Measurements from ENCODE around the gene DMPK.
"Not testable (repeated sequence)": the region's sequence is repeated elsewhere in the genome, so short reads cannot be mapped to it uniquely, and the experiment has no call there.

DMPK gene

GRCh38 chr19:45754323-45754722 lies 28.0 kb downstream of the DMPK start:
- no peaks in the 10 kb centered on the region for H3K4me1 Mint-ChIP-seq
- no peak for ATAC-seq
- peaks cover 22% of the 10 kb centered on the region for H3K27me3 Mint-ChIP-seq
- no peak overlapping the region for H3K27ac Mint-ChIP-seq
- no peak overlapping the region for H3K4me3 Mint-ChIP-seq
- no peaks in the 10 kb centered on the region for H3K36me3 Mint-ChIP-seq
- no peaks in the 10 kb centered on the region for H3K9me3 Mint-ChIP-seq

GRCh38 chr19:45753548-45753947 lies 28.7 kb downstream of the DMPK start:
- Mint-ChIP-seq H3K4me1 (no peaks in the 10 kb centered on the region), H3K4me3 (no peak overlapping the region), H3K27ac (no peak overlapping the region), H3K27me3 (peaks cover 15% of the 10 kb centered on the region), H3K36me3 (no peaks in the 10 kb centered on the region), H3K9me3 (no peaks in the 10 kb centered on the region)
- ATAC-seq = no peak

- no peaks in the 10 kb centered on the region for H3K9me3 Mint-ChIP-seq
- H3K4me3 Mint-ChIP-seq = no peak overlapping the region
- H3K27me3 Mint-ChIP-seq = peaks cover 11% of the 10 kb centered on the region
- ATAC-seq = no peak
- H3K27ac Mint-ChIP-seq = no peak overlapping the region
- H3K36me3 Mint-ChIP-seq = no peaks in the 10 kb centered on the region
- H3K4me1 Mint-ChIP-seq = no peaks in the 10 kb centered on the region
Measured at GRCh38 chr19:45752639-45753038, 29.7 kb downstream of the DMPK start.

- H3K27me3 Mint-ChIP-seq = peaks cover 12% of the 10 kb centered on the region
- H3K27ac Mint-ChIP-seq, H3K36me3 Mint-ChIP-seq, ATAC-seq, H3K4me1 Mint-ChIP-seq, H3K9me3 Mint-ChIP-seq, H3K4me3 Mint-ChIP-seq: not testable (repeated sequence)
Measured at GRCh38 chr19:45751483-45751882, 30.8 kb downstream of the DMPK start.

- no peak for ATAC-seq
- Mint-ChIP-seq H3K4me1 (no peaks in the 10 kb centered on the region), H3K36me3 (no peaks in the 10 kb centered on the region), H3K27me3 (peaks cover 13% of the 10 kb centered on the region), H3K27ac (no peak overlapping the region), H3K4me3 (no peak overlapping the region), H3K9me3 (no peaks in the 10 kb centered on the region)
Measured at GRCh38 chr19:45747513-45747912, 34.8 kb downstream of the DMPK start.

- no peak for ATAC-seq
- Mint-ChIP-seq H3K36me3 (no peaks in the 10 kb centered on the region), H3K4me3 (no peak overlapping the region), H3K9me3 (no peaks in the 10 kb centered on the region), H3K27ac (no peak overlapping the region), H3K27me3 (peaks cover 17% of the 10 kb centered on the region), H3K4me1 (no peaks in the 10 kb centered on the region)
Measured at GRCh38 chr19:45746866-45747265, 35.4 kb downstream of the DMPK start.

GRCh38 chr19:45745606-45746005 lies 36.7 kb downstream of the DMPK start:
- no peak overlapping the region for H3K27ac Mint-ChIP-seq
- ATAC-seq = no peak
- H3K4me1 Mint-ChIP-seq = no peaks in the 10 kb centered on the region
- H3K4me3 Mint-ChIP-seq = no peak overlapping the region
- no peaks in the 10 kb centered on the region for H3K36me3 Mint-ChIP-seq
- H3K27me3 Mint-ChIP-seq = peaks cover 17% of the 10 kb centered on the region
- H3K9me3 Mint-ChIP-seq = no peaks in the 10 kb centered on the region

- peaks cover 17% of the 10 kb centered on the region for H3K27me3 Mint-ChIP-seq
- no peak overlapping the region for H3K4me3 Mint-ChIP-seq
- no peak for ATAC-seq
- no peaks in the 10 kb centered on the region for H3K4me1 Mint-ChIP-seq
- no peaks in the 10 kb centered on the region for H3K36me3 Mint-ChIP-seq
- no peaks in the 10 kb centered on the region for H3K9me3 Mint-ChIP-seq
- no peak overlapping the region for H3K27ac Mint-ChIP-seq
Measured at GRCh38 chr19:45742969-45743368, 39.3 kb downstream of the DMPK start.

GRCh38 chr19:45739498-45740439 lies 42.5 kb downstream of the DMPK start:
- no peak for ATAC-seq
- Mint-ChIP-seq H3K36me3 (no peaks in the 10 kb centered on the region), H3K27me3 (peaks cover 9% of the 10 kb centered on the region), H3K4me1 (no peaks in the 10 kb centered on the region), H3K4me3 (no peak overlapping the region), H3K9me3 (no peaks in the 10 kb centered on the region), H3K27ac (no peak overlapping the region)

- no peak within 1 kb of the TSS for H3K4me3 Mint-ChIP-seq
- no peaks in the 10 kb centered on the region for H3K9me3 Mint-ChIP-seq
- peaks cover under 1% of the 10 kb centered on the region for H3K36me3 Mint-ChIP-seq
- no peaks in the 10 kb centered on the region for H3K27me3 Mint-ChIP-seq
- ATAC-seq = no peak
- H3K27ac Mint-ChIP-seq = no peak within 1 kb of the TSS
- peaks cover 25% of the 10 kb centered on the region for H3K4me1 Mint-ChIP-seq
Measured at GRCh38 chr19:45733160-45733810, 49.0 kb downstream of the DMPK start, which contains the start of gene MEIOSIN. Gene MEIOSIN (plus strand): TSS chr19:45733439. CDS start chr19:45735377, 1,938 bp downstream.

GRCh38 chr19:45730368-45731288 lies 51.7 kb downstream of the DMPK start, which contains the start of gene FBXO46:
Gene FBXO46 (minus strand): TSS chr19:45730896. CDS start chr19:45713495, 17,401 bp downstream.
- Mint-ChIP-seq H3K36me3 (peaks cover 6% of the 10 kb centered on the region), H3K4me3 (peak within 1 kb of the TSS; percentile 97), H3K27me3 (no peaks in the 10 kb centered on the region), H3K4me1 (peaks cover 41% of the 10 kb centered on the region), H3K9me3 (no peaks in the 10 kb centered on the region), H3K27ac (peak within 1 kb of the TSS; percentile 92)
- peak; percentile 98 for ATAC-seq

GRCh38 chr19:45729800-45730290 lies 52.4 kb downstream of the DMPK start:
- H3K4me1 Mint-ChIP-seq = peaks cover 41% of the 10 kb centered on the region
- H3K4me3 Mint-ChIP-seq = peak overlapping the region; percentile 97
- no peak for ATAC-seq

GRCh38 chr19:45728683-45729082 lies 53.6 kb downstream of the DMPK start:
- H3K9me3 Mint-ChIP-seq, H3K27ac Mint-ChIP-seq, ATAC-seq, H3K27me3 Mint-ChIP-seq: not testable (repeated sequence)
- Mint-ChIP-seq H3K4me3 (peak overlapping the region; percentile 56), H3K4me1 (peaks cover 41% of the 10 kb centered on the region), H3K36me3 (peaks cover 11% of the 10 kb centered on the region)

More at GRCh38 chr19:45729800-45730290, 52.4 kb downstream of the DMPK start:
- Mint-ChIP-seq H3K36me3 (peaks cover 6% of the 10 kb centered on the region), H3K9me3 (no peaks in the 10 kb centered on the region), H3K27ac (peak overlapping the region; percentile 92), H3K27me3 (no peaks in the 10 kb centered on the region)

- not testable (repeated sequence) for H3K27me3 Mint-ChIP-seq, H3K4me3 Mint-ChIP-seq, H3K27ac Mint-ChIP-seq, ATAC-seq, H3K9me3 Mint-ChIP-seq
- peaks cover 43% of the 10 kb centered on the region for H3K36me3 Mint-ChIP-seq
- H3K4me1 Mint-ChIP-seq = peaks cover 36% of the 10 kb centered on the region
Measured at GRCh38 chr19:45720065-45720464, 62.2 kb downstream of the DMPK start.
